GM12878 (cell line): Measurements from ENCODE around the gene TAC3. TPM values are rescaled to one million over a fixed set of nuclear protein-coding genes. Genes with fewer than 3 reads are reported as not detected.

Experiments
- ATF7 ChIP-seq: fragments of 450-650 bp; IDR thresholded peaks from 2 replicates; pipeline ENCODE4 v1.6.1; 2016; ENCODE audit warnings: low read depth, mild to moderate bottlenecking
- BCL3 ChIP-seq: IDR thresholded peaks from 2 replicates; pipeline ENCODE4 v1.6.1; 2011; ENCODE audit warnings: borderline replicate concordance, low read depth, mild to moderate bottlenecking, moderate library complexity, low read length; ENCODE audit not compliant: insufficient read depth, poor library complexity, severe bottlenecking
- BMI1 ChIP-seq: fragments of 450-650 bp; IDR thresholded peaks from 2 replicates; pipeline ENCODE4 v1.6.1; 2016; ENCODE audit warnings: mild to moderate bottlenecking, moderate library complexity, borderline replicate concordance
- CBX3 ChIP-seq: fragments of 200-600 bp; sonication (generic); IDR thresholded peaks from 2 replicates; pipeline ENCODE4 v1.6.1; 2016; ENCODE audit warnings: low read depth, borderline replicate concordance
- CUX1 ChIP-seq: IDR thresholded peaks from 2 replicates; pipeline ENCODE4 v1.6.1; 2012; ENCODE audit warnings: improper control_type of control experiment, low read depth, low read length; ENCODE audit not compliant: insufficient replicate concordance
- ESRRA ChIP-seq: IDR thresholded peaks from 2 replicates; pipeline ENCODE4 v1.6.1; 2012; ENCODE audit warnings: mild to moderate bottlenecking, low read length, improper control_type of control experiment
- HDAC6 ChIP-seq: fragments of 200-600 bp; sonication (generic); IDR thresholded peaks from one replicate; pipeline ENCODE4 v1.8.0; 2017; ENCODE audit warnings: antibody characterized with exemption; ENCODE audit not compliant: unreplicated experiment
- MXI1 ChIP-seq: fragments of 150-350 bp; IDR thresholded peaks from 2 replicates; pipeline ENCODE4 v1.6.1; 2011; ENCODE audit warnings: low read depth, mild to moderate bottlenecking, inconsistent platforms, low read length, improper control_type of control experiment
- MYC ChIP-seq: IDR thresholded peaks from 2 replicates; pipeline ENCODE4 v1.6.1; 2011; ENCODE audit warnings: mild to moderate bottlenecking, low read length, moderate library complexity, inconsistent platforms; ENCODE audit not compliant: insufficient read depth, insufficient replicate concordance, insufficient read length, severe bottlenecking
- NR2C1 ChIP-seq: fragments of 450-650 bp; IDR thresholded peaks from 2 replicates; pipeline ENCODE4 v1.6.1; 2017; ENCODE audit warnings: antibody characterized with exemption, mild to moderate bottlenecking, moderate library complexity
- PRDM15 ChIP-seq: fragments of 450-650 bp; formaldehyde crosslinking; IDR thresholded peaks from 2 replicates; pipeline ENCODE4 v1.4.0; 2020; ENCODE audit warnings: mild to moderate bottlenecking, moderate library complexity
- RCOR1 ChIP-seq: conservative IDR thresholded peaks from 2 replicates; pipeline ENCODE4 v1.6.1; 2012; ENCODE audit warnings: low read depth, low read length, improper control_type of control experiment
- RUNX3 ChIP-seq: IDR thresholded peaks from 2 replicates; pipeline ENCODE4 v1.6.1; 2012; ENCODE audit warnings: low read length, inconsistent platforms
- SMAD1 ChIP-seq: fragments of 450-650 bp; IDR thresholded peaks from 2 replicates; pipeline ENCODE4 v1.6.1; 2018; ENCODE audit warnings: mild to moderate bottlenecking, low read depth; ENCODE audit not compliant: partially characterized antibody
- TARDBP ChIP-seq: IDR thresholded peaks from 2 replicates; pipeline ENCODE4 v1.6.1; 2016; ENCODE audit warnings: borderline replicate concordance
- TCF12 ChIP-seq: IDR thresholded peaks from 2 replicates; pipeline ENCODE4 v1.6.1; 2011; ENCODE audit warnings: low read depth, mild to moderate bottlenecking, low read length
- WRNIP1 ChIP-seq: IDR thresholded peaks from 2 replicates; pipeline ENCODE4 v1.6.1; 2011; ENCODE audit warnings: low read depth, low read length, improper control_type of control experiment, borderline replicate concordance
- YY1 ChIP-seq: IDR thresholded peaks from 2 replicates; pipeline ENCODE4 v1.6.1; 2011; ENCODE audit warnings: low read depth, mild to moderate bottlenecking, low read length
- ZNF24 ChIP-seq: fragments of 450-650 bp; IDR thresholded peaks from 2 replicates; pipeline ENCODE4 v1.6.1; 2017; ENCODE audit warnings: antibody characterized with exemption, mild to moderate bottlenecking
- polyA plus RNA-seq, 11 experiments: library from polyadenylated mRNA; depleted of rRNA in 4 of 11; unstranded in 6 of 11; stranded (reverse) in 5 of 11; fragments of >200 nt; fragmentation: Nextera tagmentation in 4 of 11; fragmentation: Illumina TruSeq in 1 of 11; extraction: Ambion mirVana in 4 of 11; extraction: Trizol in 1 of 11; gene quantifications; 1 replicate in 1 of 11; 2 replicates in 10 of 11; pipeline versions ENCODE4 v1.2.1 to v1.2.3, GENCODE V29; 2011 to 2016; ENCODE audit warnings: inconsistent platforms in 2 of 11, missing spikeins in 2 of 11, low read depth in 1 of 11
- total RNA-seq, 4 experiments: library from RNA; depleted of rRNA in 3 of 4; stranded (reverse); fragments of >200 nt in 3 of 4; fragmentation: Illumina TruSeq in 1 of 4; extraction: Trizol in 1 of 4; gene quantifications; 2 replicates each; pipeline versions ENCODE4 v1.2.1 to v1.2.3, GENCODE V29; 2013 to 2021

TAC3 gene
- total and polyA plus RNA-seq, 10 of the 15 experiments (the other 5 are each of a cell fraction or from before 2014, with no cell fraction given), result 0.11 to 0.18 (median 0.13) TPM; not detected in 7

GRCh38 chr12:56998981-56999380, 17.3 kb downstream of the TAC3 start (continued):
- TF ChIP-seq BCL3 (no peak), WRNIP1 (no peak), RCOR1 (no peak), ATF7 (peak; percentile 63; the same call in 1 of the 2 replicates), TARDBP (no peak), BMI1 (no peak), ESRRA (no peak), HDAC6 (no peak), MXI1 (no peak), MYC (no peak), NR2C1 (no peak), TCF12 (no peak), CUX1 (no peak), CBX3 (no peak), PRDM15 (no peak), SMAD1 (no peak), RUNX3 (peak; percentile 85), YY1 (no peak), ZNF24 (no peak)
